Measurements from ENCODE around the gene GBA2. TPM values are rescaled to one million over a fixed set of nuclear protein-coding genes. Genes with fewer than 3 reads are reported as not detected.

The GBA2 gene
- total RNA-seq, 1 donor from 2014 or later, result 130 TPM

GRCh38 chr9:35734096-35734495 is 14.9 kb downstream of the GBA2 start:
- Mint-ChIP-seq H3K4me1 (ENCODE audit: low read depth) (peaks cover 16% of the 10 kb centered on the region), H3K27me3 (no peaks in the 10 kb centered on the region), H3K9me3 (ENCODE audit: low read depth) (no peaks in the 10 kb centered on the region), H3K36me3 (ENCODE audit: insufficient read depth) (peaks cover 16% of the 10 kb centered on the region), H3K27ac (no peak overlapping the region), H3K4me3 (ENCODE audit: low read depth) (peak overlapping the region; percentile 14)
- no peak for DNase-seq (ENCODE audit: low spot score, unreplicated experiment)
- no peak for TF ChIP-seq CTCF (IDR thresholded peaks at IDR 0.05; ENCODE audit: unreplicated experiment)

- Mint-ChIP-seq H3K4me3 (ENCODE audit: low read depth) (no peak overlapping the region), H3K27me3 (no peaks in the 10 kb centered on the region), H3K36me3 (ENCODE audit: insufficient read depth) (peaks cover 11% of the 10 kb centered on the region), H3K27ac (peak overlapping the region; percentile 95), H3K9me3 (ENCODE audit: low read depth) (no peaks in the 10 kb centered on the region), H3K4me1 (ENCODE audit: low read depth) (peaks cover 16% of the 10 kb centered on the region)
- TF ChIP-seq CTCF (IDR thresholded peaks at IDR 0.05; ENCODE audit: unreplicated experiment), result no peak
- DNase-seq (ENCODE audit: low spot score, unreplicated experiment), result no peak
These were observed 16.1 kb downstream of the GBA2 start for GRCh38 chr9:35732800-35733541.

- Mint-ChIP-seq H3K27ac (peak within 1 kb of the TSS; percentile 95), H3K9me3 (ENCODE audit: low read depth) (no peaks in the 10 kb centered on the region), H3K4me1 (ENCODE audit: low read depth) (peaks cover 16% of the 10 kb centered on the region), H3K27me3 (no peaks in the 10 kb centered on the region), H3K4me3 (ENCODE audit: low read depth) (no peak within 1 kb of the TSS), H3K36me3 (ENCODE audit: insufficient read depth) (peaks cover 7% of the 10 kb centered on the region)
- no peak for TF ChIP-seq CTCF (IDR thresholded peaks at IDR 0.05; ENCODE audit: unreplicated experiment)
- DNase-seq (ENCODE audit: low spot score, unreplicated experiment), result peak; percentile 93
These were observed 16.7 kb downstream of the GBA2 start, which contains the start of the genes CREB3 and TLN1 for GRCh38 chr9:35732185-35732799. Gene CREB3 (plus strand): TSS chr9:35732666. CDS start chr9:35732773, 107 bp downstream. Gene TLN1 (minus strand): TSS chr9:35732195. CDS start chr9:35725694, 6,501 bp downstream.

- DNase-seq (ENCODE audit: low spot score, unreplicated experiment), result no peak
- no peak for TF ChIP-seq CTCF (IDR thresholded peaks at IDR 0.05; ENCODE audit: unreplicated experiment)
- Mint-ChIP-seq H3K27me3 (no peaks in the 10 kb centered on the region), H3K27ac (peak overlapping the region; percentile 95), H3K36me3 (ENCODE audit: insufficient read depth) (peaks cover 5% of the 10 kb centered on the region), H3K4me1 (ENCODE audit: low read depth) (peaks cover 21% of the 10 kb centered on the region), H3K4me3 (ENCODE audit: low read depth) (no peak overlapping the region), H3K9me3 (ENCODE audit: low read depth) (no peaks in the 10 kb centered on the region)
These were observed 17.4 kb downstream of the GBA2 start for GRCh38 chr9:35731415-35732184.

GRCh38 chr9:35730486-35730854 is 18.6 kb downstream of the GBA2 start:
- H3K4me1 Mint-ChIP-seq (ENCODE audit: low read depth), result peaks cover 21% of the 10 kb centered on the region
- H3K27me3 Mint-ChIP-seq, result no peaks in the 10 kb centered on the region
- peaks cover 4% of the 10 kb centered on the region for H3K36me3 Mint-ChIP-seq (ENCODE audit: insufficient read depth)
- no peaks in the 10 kb centered on the region for H3K9me3 Mint-ChIP-seq (ENCODE audit: low read depth)
- DNase-seq (ENCODE audit: low spot score, unreplicated experiment), result no peak
- H3K27ac Mint-ChIP-seq, result no peak overlapping the region
- no peak overlapping the region for H3K4me3 Mint-ChIP-seq (ENCODE audit: low read depth)
- no peak for TF ChIP-seq CTCF (IDR thresholded peaks at IDR 0.05; ENCODE audit: unreplicated experiment)

Measured in progenitor cell of endocrine pancreas (in vitro differentiated cells).